Right hindlimb (tissue), 1 donor: ENCODE results near the gene SLC12A5.
"Not testable (repeated sequence)": the region's sequence is repeated elsewhere in the genome, so short reads cannot be mapped to it uniquely, and the experiment has no call there.

Experiments
- DNase-seq: peaks from one replicate; pipeline ENCODE4 v3.0.0-alpha.2; 2018

SLC12A5 gene

DNA sequence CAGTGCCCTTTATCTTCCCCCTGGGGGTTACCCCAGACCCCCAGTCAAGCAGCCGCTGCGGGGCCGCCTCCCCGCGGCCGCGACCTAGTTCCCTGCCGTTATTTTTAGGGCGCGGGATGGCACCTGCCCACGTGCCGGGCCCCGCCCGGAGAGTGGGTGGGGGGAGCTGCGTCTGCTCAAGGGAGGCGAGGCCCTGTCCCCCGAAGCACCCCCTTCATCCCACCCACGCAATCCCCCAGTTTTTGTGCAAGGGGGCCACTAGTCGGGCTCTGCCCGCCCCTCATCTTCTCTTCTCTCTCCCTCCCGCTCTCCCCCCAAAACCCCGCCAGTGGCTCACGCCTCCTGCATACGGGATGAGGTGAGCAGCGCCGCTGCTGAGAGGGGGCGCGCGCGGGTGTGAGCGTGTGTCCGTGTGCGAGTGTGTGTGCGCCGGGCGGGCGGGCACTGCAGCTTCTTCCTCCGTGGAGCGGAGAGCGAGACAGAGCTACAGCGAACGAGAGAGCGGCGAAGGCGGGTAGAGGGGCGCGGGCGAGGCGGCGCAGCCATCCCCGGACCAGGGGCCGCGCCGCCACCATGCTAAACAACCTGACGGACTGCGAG is at the start of gene SLC12A5:
TSS of gene SLC12A5 (plus strand) at position 444 of the 600 bp plus-strand sequence. CDS start at position 574, 130 bp downstream.
- no peak for DNase-seq

- DNase-seq, result no peak
Measured at GRCh38 chr20:45981261-45981660, 47.8 kb upstream of the SLC12A5 start.

DNA sequence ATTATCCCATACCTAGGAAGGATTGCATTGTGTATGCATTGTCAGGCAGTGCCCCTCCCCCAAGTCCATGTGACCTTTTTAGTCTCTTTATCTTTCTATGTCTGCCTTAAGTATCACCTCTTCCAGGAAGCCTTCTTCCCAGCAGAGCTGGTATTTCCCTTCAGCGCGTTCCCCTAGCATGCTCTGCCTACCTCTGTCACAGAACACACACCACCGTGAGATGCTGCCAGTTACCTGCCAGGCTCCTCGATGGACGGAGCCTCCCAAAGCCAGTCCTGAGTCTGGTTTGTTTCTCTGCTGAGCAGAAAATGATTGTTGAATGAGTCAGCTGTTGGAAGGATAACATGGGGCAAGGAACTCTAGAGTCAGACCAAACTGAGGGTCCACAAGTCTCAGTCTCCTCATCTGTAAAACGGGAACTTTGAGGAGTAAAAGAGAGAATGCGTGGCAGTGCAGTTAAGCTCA is 45.7 kb upstream of the SLC12A5 start:
- no peak for DNase-seq

- DNase-seq, result no peak
Measured at GRCh38 chr20:45985573-45985972, 43.4 kb upstream of the SLC12A5 start.

- DNase-seq, result peak; percentile 63
Measured at GRCh38 chr20:45987108-45987780, 41.8 kb upstream of the SLC12A5 start.

DNA sequence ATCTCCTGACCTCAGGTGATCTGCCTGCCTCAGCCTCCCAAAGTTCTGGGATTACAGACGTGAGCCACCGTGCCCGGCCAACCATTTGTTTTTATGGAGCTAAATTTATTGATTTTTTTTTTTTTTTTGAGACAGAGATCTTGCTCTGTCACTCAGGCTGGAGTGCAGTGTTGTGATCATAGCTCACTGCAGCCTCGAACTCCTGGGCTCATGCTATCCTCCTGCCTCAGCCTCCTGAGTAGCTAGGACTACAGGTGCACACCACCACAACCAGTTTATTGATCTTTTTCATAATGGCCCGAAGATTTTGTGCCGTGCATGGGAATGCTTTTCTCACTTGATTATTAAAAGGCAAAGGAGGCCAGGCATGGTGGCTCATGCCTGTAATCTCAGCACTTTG is 40.2 kb upstream of the SLC12A5 start:
- DNase-seq, result not testable (repeated sequence)

- DNase-seq, result no peak
Measured at GRCh38 chr20:45991616-45992015, 37.4 kb upstream of the SLC12A5 start.

GRCh38 chr20:45993197-45993951 is 35.6 kb upstream of the SLC12A5 start:
- DNase-seq, result no peak

GRCh38 chr20:45994761-45995493 is 34.1 kb upstream of the SLC12A5 start:
- no peak for DNase-seq

- not testable (repeated sequence) for DNase-seq
Measured at GRCh38 chr20:45995495-45996097, 33.4 kb upstream of the SLC12A5 start.

DNA sequence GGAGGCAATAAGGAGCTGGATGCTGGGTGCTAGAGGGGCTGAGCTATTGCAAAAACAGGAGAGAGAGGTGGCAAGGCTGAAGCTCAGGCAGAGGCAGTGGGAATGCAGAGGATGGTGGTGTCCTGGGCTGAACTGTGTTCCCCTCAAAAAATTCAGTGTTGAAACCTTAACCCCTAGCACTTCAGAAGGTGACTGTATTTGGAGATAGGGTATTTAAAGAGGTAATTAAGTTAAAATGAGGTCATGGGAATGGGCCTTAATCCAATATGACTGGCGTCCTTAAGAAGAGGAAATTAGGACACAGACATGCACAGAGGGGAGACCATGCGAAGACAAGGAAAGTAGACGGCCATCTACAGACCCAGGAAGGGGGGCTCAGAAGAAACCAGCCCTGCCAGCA is 31.8 kb upstream of the SLC12A5 start:
- no peak for DNase-seq

- DNase-seq, result no peak
Measured at GRCh38 chr20:45998337-45998736, 30.7 kb upstream of the SLC12A5 start.

DNA sequence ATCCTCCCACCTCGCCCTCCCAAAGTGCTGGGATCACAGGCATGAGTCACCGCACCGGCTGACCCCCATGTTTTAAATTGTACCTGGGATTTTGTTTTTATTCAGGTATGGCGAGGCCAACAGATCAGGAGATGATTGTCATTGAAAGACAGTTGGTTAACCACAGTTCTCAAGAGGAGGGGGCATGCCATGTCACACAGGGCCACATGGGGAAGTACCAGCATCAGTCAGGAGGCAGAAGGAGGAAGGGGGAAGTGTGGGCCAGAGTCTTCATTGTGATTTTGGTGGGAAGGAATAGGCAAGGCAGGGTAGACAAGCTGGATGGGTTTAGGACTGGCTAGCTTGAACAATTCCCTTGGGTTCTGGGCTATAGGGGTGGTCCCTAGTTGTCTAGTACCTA is 30.3 kb upstream of the SLC12A5 start:
- no peak for DNase-seq

DNA sequence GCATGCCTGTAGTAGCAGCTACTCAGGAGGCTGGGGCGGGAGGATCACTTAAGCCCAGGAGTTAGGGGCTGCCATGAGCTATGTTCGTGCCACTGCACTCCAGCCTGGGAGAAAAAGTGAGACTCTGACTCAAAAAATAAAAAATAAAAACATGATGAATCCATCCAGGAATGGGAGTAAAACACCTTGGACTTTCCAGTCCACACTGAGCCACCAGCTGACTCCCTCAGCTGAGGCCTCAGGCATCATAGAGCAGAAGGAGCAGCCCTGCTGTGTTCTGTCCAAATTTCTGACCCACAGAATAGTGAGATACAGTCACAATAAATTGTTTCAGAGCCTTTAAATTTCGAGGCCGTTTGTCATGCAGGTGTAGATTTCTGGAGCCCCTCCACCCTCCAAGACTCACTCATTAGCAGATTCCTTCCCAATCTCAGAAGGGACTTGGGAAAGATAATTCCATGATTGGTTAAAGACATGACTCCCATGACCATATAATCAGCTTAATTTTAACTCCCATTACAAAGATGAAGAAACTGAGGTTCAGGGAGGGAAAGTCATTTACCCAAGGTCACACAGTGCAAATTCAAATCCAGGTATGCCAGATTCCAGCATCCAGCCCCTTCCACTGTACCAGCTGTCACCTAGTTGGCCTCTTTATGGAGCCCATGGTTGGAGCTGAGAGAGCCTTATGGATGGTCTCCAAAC is 29.3 kb upstream of the SLC12A5 start:
- no peak for DNase-seq

GRCh38 chr20:46000262-46000996 is 28.6 kb upstream of the SLC12A5 start:
- no peak for DNase-seq

DNA sequence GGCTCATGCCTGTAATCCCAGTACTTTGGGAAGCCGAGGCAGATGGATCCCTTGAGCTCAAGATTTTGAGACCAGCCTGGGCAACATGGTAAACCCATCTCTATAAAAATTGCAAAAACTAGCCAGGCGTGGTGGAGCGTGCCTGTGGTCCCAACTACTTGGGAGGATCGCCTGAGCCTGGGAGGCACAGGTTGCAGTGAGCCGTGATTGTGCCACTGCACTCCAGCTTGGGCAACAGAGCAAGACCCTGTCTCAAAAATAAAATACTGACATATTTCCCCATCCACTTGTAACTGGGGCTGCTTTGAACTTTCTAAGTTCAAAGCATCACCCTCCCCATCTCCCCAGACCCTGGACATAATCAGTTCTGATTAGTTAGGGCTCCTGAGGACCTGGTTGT is 27.5 kb upstream of the SLC12A5 start:
- no peak for DNase-seq

GRCh38 chr20:46002008-46002407 is 27.0 kb upstream of the SLC12A5 start:
- no peak for DNase-seq

- no peak for DNase-seq
Measured at GRCh38 chr20:46004187-46004586, 24.8 kb upstream of the SLC12A5 start.

- no peak for DNase-seq
Measured at GRCh38 chr20:46004889-46005473, 24.0 kb upstream of the SLC12A5 start.

DNA sequence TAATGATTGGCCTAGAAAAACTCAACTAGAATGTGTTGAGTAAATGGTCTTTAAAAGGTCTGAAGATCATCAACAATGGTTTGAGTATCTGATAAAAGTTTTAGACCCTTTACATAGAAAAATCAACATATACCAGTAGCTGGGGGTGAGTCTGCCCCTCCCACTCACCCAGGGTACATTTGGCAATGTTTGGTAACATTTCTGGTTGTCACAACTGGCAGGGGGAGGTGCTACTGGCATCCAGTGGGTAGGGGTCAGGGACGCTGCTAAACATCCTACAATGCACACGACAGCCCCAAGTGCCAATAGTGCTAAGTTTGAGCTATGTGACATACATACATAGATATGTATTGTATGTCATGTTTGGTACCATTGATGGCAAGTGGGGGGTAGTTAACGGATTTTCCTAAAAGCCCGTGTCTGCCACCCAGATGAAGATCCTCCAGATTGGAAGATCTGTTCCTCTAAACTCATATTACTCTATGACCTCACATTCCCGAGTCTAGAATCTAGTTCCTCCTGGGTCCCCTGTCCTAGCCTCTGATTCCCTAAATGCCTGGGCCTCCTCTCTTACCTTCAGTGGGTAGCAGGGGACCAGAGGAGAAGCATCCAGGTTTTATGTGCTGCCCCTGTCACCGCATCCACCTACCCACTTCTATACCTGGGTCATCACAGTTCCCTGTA is 22.9 kb upstream of the SLC12A5 start:
- DNase-seq, result no peak
